ENCODE measurements around the gene KRTAP10-10.
"Not testable (repeated sequence)": the region's sequence is repeated elsewhere in the genome, so short reads cannot be mapped to it uniquely, and the experiment has no call there.

- TF ChIP-seq, protein P1, sequence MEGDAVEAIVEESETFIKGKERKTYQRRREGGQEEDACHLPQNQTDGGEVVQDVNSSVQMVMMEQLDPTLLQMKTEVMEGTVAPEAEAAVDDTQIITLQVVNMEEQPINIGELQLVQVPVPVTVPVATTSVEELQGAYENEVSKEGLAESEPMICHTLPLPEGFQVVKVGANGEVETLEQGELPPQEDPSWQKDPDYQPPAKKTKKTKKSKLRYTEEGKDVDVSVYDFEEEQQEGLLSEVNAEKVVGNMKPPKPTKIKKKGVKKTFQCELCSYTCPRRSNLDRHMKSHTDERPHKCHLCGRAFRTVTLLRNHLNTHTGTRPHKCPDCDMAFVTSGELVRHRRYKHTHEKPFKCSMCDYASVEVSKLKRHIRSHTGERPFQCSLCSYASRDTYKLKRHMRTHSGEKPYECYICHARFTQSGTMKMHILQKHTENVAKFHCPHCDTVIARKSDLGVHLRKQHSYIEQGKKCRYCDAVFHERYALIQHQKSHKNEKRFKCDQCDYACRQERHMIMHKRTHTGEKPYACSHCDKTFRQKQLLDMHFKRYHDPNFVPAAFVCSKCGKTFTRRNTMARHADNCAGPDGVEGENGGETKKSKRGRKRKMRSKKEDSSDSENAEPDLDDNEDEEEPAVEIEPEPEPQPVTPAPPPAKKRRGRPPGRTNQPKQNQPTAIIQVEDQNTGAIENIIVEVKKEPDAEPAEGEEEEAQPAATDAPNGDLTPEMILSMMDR (IDR thresholded peaks at IDR 0.05; ENCODE audit: insufficient read depth, low read length), result not testable (repeated sequence)
- not testable (repeated sequence) for TF ChIP-seq REST (IDR thresholded peaks at IDR 0.05; ENCODE audit: insufficient replicate concordance, low read depth); POLR2AphosphoS5 (IDR thresholded peaks at IDR 0.05; ENCODE audit: low read depth); GABPA (IDR thresholded peaks at IDR 0.05; ENCODE audit: low read depth); SPI1 (IDR thresholded peaks at IDR 0.05; ENCODE audit: borderline replicate concordance, low read depth)
Observed at GRCh38 chr21:44661567-44661966, 24.4 kb downstream of the KRTAP10-10 start.
